GM21526 (cell line): Measurements from ENCODE around the gene CSNK2B.

ENCODE experiments used
- ATAC-seq: cut with Tn5 transposase; IDR thresholded peaks from one replicate; pipeline ENCODE4 v1.9.1; 2021; ENCODE audit warnings: moderate library complexity; ENCODE audit not compliant: unreplicated experiment, low FRiP score

CSNK2B gene

DNA sequence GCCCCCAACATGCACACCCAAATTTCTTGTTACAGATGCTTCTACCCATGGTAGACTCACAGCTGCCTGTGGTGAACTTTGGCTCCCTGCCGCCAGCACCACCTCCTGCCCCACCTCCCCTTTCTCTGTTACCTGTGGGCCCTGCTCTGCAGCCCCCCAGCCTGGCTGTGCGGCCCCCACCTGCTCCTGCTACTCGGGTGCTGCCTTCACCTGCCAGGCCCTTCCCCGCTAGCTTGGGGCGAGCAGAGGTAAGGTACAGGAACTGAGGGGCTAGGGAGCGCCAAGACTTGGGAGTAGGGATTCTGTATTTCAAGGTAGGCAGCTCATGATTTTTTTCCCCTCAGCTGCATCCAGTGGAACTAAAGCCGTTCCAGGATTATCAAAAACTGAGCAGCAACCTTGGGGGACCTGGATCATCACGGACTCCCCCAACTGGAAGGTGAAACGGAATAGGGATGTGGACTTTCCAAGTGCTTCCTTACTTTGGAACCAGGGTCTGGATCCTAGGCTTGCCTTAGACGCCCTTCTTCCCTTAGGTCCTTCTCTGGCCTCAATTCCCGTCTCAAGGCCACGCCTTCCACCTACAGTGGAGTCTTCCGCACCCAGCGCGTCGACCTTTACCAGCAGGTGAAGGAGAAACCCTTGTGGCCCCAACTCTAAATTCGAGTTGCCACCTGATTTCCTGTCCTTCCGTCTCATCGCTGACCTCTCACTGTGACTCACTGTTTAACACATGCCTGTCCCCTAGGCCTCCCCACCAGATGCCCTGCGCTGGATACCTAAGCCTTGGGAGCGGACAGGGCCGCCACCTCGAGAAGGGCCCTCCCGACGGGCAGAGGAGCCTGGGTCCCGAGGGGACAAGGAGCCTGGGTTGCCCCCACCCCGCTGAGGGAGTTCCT lies 28.9 kb upstream of the CSNK2B start:
- no peak for ATAC-seq

DNA sequence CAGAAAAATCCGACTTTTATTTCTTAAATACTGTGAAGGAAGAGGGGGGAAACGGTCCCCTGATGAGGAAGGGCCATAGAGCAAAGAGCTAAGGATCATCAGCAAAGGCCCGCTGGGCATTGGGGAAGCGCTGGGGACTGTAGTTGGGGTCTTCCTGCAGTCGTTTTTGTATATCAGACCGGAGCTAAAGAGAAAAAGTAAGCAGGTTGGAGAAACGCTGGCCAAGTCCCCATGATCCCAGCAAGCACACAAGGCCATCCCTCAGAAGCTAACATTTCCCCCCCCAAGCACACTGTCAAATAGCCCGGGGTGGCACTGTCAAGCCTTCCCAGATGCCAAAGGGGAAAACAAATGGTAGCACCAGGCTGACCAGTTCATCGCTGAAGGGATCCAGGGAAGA lies 26.8 kb upstream of the CSNK2B start:
- no peak for ATAC-seq

- no peak for ATAC-seq
Observed at GRCh38 chr6:31639449-31639861, 26.4 kb upstream of the CSNK2B start.

- ATAC-seq = no peak
Observed at GRCh38 chr6:31640612-31641011, 25.3 kb upstream of the CSNK2B start.

- no peak for ATAC-seq
Observed at GRCh38 chr6:31641370-31641769, 24.5 kb upstream of the CSNK2B start.

DNA sequence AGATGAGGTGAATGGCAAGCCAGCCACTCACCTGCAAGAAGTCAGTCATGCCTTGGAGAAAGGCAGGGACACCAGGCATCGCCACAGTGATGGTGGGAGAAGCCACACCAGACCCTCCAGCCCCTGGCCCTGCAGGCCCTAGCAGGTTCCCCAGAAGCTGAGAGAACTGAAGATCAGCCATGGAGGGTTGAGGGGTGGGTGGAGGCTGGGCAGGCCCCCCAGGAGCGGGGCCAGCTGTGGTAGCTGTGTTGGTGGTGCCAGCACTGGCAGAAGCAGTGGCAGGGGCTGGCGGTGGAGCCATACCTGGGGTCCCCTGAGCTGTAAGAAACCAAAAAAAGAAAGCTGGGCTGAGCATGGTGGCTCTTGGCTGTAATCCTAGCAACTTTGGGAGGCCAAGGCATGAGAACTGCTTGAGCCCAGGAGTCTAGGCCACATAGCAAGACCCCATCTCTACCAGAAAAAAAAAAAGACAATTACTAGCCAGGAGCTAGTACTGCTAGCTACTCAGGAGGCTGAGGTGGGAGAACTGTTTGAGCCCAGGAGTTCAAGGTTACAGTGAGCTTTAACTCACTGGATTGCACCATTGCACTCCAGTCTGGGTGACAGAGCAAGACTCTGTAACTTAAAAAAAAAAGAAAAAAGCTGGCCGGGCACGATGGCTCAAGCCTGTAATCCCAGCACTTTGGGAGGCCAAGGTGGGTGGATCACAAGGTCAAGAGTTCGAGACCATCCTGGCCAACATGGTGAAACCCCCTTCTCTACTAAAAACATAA lies 22.9 kb upstream of the CSNK2B start:
- ATAC-seq = no peak

DNA sequence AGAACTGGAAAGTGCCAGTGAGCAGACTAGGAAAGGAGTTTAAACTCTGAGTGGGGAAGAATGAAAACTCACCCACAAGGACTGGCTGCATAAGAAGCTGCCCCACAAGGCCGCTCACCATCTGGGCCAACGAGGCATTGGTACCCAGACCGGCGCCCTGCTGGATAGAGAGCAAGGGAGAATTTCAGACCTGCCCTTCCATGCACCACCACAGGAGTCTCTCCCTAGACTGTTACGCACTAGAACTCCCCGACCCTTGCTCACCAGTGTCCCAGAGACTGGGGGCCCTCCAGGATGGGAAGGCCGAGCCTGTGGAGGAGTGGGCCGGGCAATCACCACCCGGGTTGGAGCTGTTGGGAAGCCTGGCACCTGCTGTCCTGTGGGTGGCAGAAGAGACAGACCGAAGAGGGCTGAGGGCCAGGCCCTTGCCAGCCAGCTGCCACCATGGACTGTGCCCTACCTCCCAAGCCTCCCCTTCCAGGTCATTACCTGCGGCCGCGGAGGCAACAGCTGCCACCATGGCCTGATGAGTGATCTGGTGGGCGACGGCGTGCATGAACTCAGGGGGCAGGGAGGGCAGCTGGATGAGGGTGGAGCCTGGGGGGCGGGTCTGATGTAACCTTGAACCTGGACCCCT lies 21.9 kb upstream of the CSNK2B start:
- no peak for ATAC-seq

GRCh38 chr6:31645325-31645724 lies 20.6 kb upstream of the CSNK2B start:
- no peak for ATAC-seq

DNA sequence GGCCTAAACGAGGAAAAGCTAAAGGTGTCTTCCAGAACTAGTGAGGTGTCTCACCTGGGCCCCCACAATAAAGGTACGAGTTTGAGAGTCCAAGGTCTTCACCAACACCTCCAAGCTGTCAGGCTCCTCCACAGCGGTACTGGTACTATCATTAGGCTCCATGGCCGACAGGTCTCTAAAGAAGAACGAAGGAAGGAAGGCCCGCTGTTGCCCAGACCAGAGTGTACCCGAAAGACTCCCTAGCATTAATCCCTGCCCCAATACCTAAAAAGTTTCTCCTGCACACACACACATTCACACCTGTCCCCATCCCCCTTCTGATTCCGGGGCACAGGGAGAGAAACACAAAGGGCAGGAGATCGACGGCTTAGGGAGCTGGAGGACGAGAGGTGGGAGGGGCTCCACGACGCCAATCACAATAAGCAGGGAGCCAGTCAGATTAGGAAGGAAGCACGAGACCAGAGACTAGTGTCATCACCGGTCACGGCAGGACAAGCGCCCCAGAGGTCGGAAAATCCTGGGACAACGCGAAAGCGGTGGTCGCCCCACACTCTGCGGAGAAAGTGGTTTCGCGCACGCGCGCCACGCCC lies 14.2 kb upstream of the CSNK2B start:
- ATAC-seq = peak; percentile 18

GRCh38 chr6:31652925-31653724 lies 12.8 kb upstream of the CSNK2B start:
- ATAC-seq = peak; percentile 50

GRCh38 chr6:31654574-31655348 lies 11.1 kb upstream of the CSNK2B start:
- ATAC-seq = no peak

- no peak for ATAC-seq
Observed at GRCh38 chr6:31655349-31656237, 10.3 kb upstream of the CSNK2B start, which contains the start of gene APOM. Gene APOM (plus strand): TSS chr6:31655894. CDS start chr6:31655967, 73 bp downstream.

DNA sequence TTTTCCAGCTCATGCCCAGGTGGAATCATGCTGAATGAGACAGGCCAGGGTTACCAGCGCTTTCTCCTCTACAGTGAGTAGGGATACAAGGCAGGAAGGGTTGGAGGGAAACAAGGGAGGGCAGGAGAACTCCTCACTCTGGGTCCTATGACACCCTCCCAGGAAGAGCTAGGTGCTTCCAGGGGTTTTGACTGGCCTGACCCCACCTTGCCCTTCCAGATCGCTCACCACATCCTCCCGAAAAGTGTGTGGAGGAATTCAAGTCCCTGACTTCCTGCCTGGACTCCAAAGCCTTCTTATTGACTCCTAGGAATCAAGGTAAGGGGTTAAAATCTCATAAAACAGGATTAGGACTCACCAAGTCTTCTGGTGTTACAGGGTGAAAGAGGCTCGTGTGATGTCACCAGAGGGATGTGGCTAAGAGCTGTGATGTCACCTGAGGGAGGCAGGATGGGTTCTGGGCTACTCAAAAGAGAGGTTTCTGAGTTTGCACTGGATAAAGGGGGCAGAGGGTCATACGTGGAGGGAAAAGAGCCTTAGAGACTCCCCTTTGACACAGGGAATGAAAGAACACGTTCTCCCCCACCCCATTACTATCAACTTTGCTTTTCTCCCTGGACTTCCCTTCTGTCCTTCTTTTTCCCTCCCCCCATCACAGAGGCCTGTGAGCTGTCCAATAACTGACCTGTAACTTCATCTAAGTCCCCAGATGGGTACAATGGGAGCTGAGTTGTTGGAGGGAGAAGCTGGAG lies 8.3 kb upstream of the CSNK2B start:
- ATAC-seq = no peak

DNA sequence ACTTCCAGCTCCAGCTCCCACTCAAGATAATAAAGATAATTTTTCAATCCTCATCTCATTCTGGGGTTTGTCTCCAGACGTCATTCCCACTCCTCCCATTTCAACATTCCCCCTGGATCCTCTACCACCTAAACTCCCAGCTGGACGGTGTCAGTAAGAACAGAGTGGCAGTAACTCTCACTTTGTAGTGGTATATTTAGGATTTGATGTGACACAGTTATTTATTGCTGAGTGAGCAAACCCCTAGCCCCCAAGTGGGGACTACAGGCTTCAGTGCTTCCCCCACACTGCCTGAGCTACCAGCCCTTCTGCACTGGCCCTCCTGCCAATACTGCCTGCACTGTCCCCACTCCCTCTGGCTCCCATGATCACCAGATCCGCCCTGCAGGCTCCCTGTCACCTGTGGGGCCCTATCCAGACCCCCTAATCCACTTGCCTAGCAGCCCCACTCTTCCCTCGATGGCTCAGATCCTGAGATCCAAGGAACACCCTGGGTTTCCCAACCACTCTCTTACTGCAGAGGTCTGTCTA lies 7.7 kb upstream of the CSNK2B start:
- ATAC-seq = no peak

- ATAC-seq = no peak
Observed at GRCh38 chr6:31658983-31659648, 6.8 kb upstream of the CSNK2B start.

DNA sequence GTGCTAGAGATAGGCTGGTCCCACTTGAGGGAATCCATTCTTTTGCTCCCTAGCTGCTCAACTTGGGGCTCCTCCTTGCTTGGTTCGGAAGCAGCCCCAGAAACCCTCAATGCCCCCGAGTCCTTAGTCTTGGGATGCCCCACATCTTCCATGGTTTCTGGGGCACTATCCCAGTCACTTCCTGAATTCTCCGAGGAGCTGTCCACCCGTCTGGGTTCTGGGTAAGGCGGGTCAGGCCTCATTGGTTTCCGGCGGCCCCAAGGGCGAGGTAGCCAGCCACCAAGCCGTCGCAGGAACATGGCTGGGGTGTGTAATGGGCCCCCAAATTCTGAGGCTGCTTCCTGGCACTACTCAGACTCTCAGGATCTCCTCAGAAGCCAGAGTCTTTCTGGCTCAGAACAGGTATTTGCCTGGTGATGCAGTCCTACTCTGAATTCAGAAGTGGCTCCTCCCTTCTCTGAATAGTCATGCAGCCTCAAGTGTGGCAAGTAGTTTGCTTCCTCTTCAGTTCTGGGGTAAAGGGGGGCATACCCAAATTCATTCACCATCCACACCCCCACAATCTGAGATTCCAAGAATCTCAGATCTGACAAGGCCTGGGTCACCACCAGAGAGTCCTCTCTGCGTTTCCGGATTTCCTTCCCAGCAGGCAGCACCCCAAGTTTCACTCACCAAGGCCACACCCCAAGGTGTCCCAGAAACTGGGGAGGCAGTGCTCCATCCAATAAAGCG lies 6.1 kb upstream of the CSNK2B start:
- no peak for ATAC-seq
